ENCODE measurements around the gene TCEAL8. TPM values are rescaled to one million over a fixed set of nuclear protein-coding genes. Genes with fewer than 3 reads are reported as not detected.
"Not testable (repeated sequence)": the region's sequence is repeated elsewhere in the genome, so short reads cannot be mapped to it uniquely, and the experiment has no call there.

TCEAL8 gene
- total and polyA plus RNA-seq, 5 experiments from 2014 or later: 25.2 to 71.4 (median 66.4) TPM

DNA sequence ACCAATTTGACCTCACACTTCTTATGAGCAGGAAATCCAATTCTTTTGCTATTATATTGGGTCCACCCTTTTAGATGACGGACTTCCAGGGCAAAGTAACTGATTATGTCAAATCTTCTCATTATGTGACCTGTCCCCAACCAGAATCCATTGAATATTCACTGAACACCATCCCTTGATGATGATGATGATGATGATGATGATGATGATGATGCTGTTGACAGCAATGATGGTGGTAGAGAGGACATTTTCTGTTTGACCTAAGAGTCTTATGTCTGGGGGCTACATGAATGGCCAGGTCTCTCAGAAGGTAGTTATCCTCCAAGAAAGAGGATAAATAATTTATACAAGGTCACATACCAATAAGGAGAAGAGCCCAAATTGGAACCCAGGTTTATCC is 5.2 kb downstream of the TCEAL8 start:
- ATAC-seq: no peak
- POLR2A ChIA-PET: no interaction called here
- Mint-ChIP-seq H3K36me3 (peaks cover 0 to 5% (median 0%) of the 10 kb centered on the region in 3 donors), H3K4me1 (peaks cover 6 to 14% (median 13%) of the 10 kb centered on the region in 4 donors), H3K27ac (no peak overlapping the region), H3K9me3 (no peaks in the 10 kb centered on the region), H3K4me3 (no peak overlapping the region), H3K27me3 (no peaks in the 10 kb centered on the region)
- no peak for DNase-seq

DNA sequence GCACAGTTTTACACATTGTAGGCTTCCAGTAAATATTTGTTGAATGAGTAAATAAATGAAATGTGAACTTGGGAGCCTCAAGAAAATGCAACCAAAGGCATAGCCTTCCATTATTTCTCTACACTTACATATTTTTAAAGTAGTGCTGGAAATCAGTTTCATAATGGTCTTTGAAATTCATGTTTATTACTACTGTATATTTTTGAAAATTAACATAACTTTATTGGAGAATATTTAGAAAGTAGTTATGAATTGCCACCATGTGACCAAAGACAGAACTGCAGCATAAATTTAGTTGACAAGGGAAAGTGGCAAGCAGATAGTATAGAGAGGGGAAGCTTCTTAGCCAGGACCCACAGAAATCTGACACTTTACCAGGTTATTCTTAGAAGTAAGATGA is 6.4 kb downstream of the TCEAL8 start:
- H3K27me3 Mint-ChIP-seq: no peaks in the 10 kb centered on the region
- POLR2A ChIA-PET: no interaction called here
- no peak overlapping the region for H3K4me3 Mint-ChIP-seq

DNA sequence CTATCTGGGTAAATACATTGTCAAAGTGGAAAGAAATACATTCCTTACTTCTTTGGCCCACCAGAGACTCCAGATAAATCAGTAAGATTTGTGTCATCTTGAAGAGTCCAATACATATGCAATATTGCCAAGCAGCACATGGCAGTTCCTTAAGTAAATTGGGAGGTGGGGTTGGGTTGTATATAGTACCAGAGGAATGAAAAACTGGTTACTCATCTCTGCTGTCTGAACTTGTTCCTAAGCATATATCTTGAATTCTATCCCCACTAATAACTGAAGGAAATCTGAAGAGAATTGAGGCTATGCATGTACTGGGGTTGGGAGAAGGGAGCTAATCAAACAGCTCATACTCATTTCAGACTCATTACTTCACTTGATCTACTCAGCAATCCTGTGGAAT is 14.8 kb downstream of the TCEAL8 start:
- POLR2A ChIA-PET: no interaction called here
- DNase-seq (no peak), ATAC-seq (no peak)
- Mint-ChIP-seq H3K9me3 (no peaks in the 10 kb centered on the region), H3K36me3 (no peaks in the 10 kb centered on the region), H3K4me1 (no peaks in the 10 kb centered on the region), H3K4me3 (no peak overlapping the region), H3K27ac (no peak overlapping the region), H3K27me3 (peaks cover 0 to 10% (median 3%) of the 10 kb centered on the region in 5 donors)

More for the DNA sequence above, 6.4 kb downstream of the TCEAL8 start:
- peaks cover 2 to 7% (median 3%) of the 10 kb centered on the region in 4 donors for H3K4me1 Mint-ChIP-seq
- H3K9me3 Mint-ChIP-seq: no peaks in the 10 kb centered on the region
- ATAC-seq (peak in 1 of 2 donors; percentile 49), DNase-seq (peak in 4 of 10 donors; percentile 2 to 32 (median 24))
- no peak overlapping the region for H3K27ac Mint-ChIP-seq
- H3K36me3 Mint-ChIP-seq: peaks cover 0 to 4% (median 0%) of the 10 kb centered on the region in 3 donors

DNA sequence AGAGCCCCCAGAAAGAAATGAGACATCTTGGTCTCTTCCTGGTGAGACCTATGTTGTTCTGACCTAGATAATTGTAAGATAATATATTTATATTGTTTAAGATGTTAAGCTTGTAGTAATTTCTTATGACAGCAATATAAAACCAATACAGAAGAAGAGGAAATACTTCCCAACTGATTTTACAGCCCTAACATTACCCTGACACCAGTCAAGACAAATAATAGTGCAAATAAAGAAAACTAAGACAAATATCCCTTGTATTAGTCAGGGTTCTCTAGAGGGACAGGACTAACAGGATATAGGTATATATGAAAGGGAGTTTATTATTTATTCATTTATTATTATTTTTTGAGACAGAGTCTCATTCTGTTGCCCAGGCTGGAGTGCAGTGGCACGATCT is 18.7 kb downstream of the TCEAL8 start:
- H3K9me3 Mint-ChIP-seq: peaks cover 0 to 3% (median 0%) of the 10 kb centered on the region in 9 donors

DNA sequence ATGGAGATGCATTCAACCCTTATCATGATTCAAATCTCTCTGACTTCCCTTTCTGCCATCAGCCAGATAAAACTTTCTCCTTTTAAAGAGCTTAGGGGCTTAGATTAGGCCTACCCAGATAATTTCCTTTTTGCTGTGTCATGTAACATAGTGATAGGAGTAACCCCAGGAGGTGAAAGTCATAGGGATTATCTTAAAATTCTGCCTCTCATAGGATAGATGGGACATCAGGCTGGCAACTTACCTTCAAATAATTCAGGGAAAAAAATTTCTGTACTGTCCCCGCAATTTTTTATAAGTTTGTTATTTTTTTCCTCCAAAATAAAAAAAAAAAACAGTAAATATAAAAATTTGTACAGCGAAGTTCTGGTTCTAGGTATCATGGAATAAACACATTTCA is 19.3 kb downstream of the TCEAL8 start:
- DNase-seq, H3K27me3 Mint-ChIP-seq, H3K4me1 Mint-ChIP-seq, ATAC-seq, H3K4me3 Mint-ChIP-seq, POLR2A ChIA-PET, H3K9me3 Mint-ChIP-seq, H3K27ac Mint-ChIP-seq, H3K36me3 Mint-ChIP-seq: not testable (repeated sequence)

More for the DNA sequence above, 18.7 kb downstream of the TCEAL8 start:
- Mint-ChIP-seq H3K4me1 (no peaks in the 10 kb centered on the region), H3K36me3 (no peaks in the 10 kb centered on the region), H3K4me3 (no peak overlapping the region), H3K27ac (no peak overlapping the region), H3K27me3 (peaks cover 0 to 4% (median 0%) of the 10 kb centered on the region in 5 donors)
- ATAC-seq (no peak), DNase-seq (no peak)
- POLR2A ChIA-PET: no interaction called here

DNA sequence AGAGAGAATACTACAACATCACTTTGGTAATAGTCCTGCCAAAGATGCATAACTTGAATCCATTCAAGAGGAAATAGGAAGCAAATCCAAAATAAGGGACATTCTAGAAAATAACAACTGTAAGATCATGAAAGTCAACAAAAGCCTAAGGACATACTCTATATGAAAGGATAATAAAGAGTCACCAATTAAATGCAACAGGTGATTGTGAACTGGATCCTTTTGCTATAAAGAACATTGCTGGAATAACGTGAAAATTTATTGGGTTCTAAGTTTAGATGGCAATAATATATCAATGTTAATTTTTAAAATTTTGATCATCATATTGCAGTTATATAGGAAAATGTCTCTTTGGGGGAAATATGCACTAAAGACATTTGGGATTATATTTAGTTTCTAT is 20.1 kb downstream of the TCEAL8 start:
- DNase-seq (no peak), ATAC-seq (no peak)
- Mint-ChIP-seq H3K4me3 (no peak overlapping the region), H3K9me3 (peaks cover 0 to 3% (median 0%) of the 10 kb centered on the region in 9 donors), H3K27me3 (peaks cover 0 to 4% (median 0%) of the 10 kb centered on the region in 5 donors), H3K4me1 (no peaks in the 10 kb centered on the region), H3K27ac (no peak overlapping the region), H3K36me3 (no peaks in the 10 kb centered on the region)
- POLR2A ChIA-PET: no interaction called here

DNA sequence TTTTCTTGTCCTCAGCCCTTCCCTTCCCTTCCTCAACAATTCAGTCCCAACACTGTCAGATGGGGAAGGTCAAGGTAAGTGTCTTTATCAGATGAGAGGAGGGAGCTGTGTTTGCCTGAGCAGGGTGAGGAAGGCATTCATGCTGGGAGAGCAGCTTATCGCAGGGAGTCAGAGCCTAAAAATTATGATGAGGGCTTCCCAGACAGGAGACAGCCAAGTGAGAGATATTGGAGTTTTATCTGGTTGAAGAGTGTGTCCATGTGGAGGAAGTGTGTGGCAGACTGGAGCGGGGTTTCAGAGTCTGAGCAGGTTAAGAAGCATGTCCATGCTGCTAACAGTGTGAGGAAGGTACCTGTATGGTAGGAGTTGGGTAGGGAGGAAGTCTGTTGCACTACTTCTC is 21.7 kb downstream of the TCEAL8 start:
- Mint-ChIP-seq H3K9me3 (peaks cover 0 to 3% (median 0%) of the 10 kb centered on the region in 9 donors), H3K27me3 (peaks cover 0 to 4% (median 0%) of the 10 kb centered on the region in 5 donors), H3K4me3 (no peak overlapping the region), H3K36me3 (no peaks in the 10 kb centered on the region), H3K27ac (no peak overlapping the region), H3K4me1 (no peaks in the 10 kb centered on the region)
- POLR2A ChIA-PET: no interaction called here
- no peak for DNase-seq
- no peak for ATAC-seq

DNA sequence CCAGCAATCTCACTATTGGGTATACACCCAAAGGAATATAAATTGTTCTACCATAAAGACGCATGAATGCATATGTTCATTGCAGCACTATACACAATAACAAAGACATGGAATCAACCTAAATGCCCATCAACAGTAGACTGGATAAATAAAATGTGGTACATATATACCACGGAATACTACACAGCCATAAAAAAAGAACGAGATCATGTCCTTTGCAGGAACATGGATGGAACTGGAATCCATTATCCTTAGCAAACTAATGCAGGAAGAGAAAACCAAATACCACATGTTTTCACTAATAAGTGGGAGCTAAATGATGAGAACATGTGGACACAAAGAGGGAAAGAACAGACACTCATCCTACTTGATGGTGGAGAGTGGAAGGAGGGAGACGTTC is 29.0 kb downstream of the TCEAL8 start:
- H3K4me3 Mint-ChIP-seq, DNase-seq, ATAC-seq, H3K4me1 Mint-ChIP-seq, H3K27ac Mint-ChIP-seq, POLR2A ChIA-PET, H3K9me3 Mint-ChIP-seq, H3K36me3 Mint-ChIP-seq: not testable (repeated sequence)
- H3K27me3 Mint-ChIP-seq: peaks cover 3 to 28% (median 25%) of the 10 kb centered on the region in 5 donors

DNA sequence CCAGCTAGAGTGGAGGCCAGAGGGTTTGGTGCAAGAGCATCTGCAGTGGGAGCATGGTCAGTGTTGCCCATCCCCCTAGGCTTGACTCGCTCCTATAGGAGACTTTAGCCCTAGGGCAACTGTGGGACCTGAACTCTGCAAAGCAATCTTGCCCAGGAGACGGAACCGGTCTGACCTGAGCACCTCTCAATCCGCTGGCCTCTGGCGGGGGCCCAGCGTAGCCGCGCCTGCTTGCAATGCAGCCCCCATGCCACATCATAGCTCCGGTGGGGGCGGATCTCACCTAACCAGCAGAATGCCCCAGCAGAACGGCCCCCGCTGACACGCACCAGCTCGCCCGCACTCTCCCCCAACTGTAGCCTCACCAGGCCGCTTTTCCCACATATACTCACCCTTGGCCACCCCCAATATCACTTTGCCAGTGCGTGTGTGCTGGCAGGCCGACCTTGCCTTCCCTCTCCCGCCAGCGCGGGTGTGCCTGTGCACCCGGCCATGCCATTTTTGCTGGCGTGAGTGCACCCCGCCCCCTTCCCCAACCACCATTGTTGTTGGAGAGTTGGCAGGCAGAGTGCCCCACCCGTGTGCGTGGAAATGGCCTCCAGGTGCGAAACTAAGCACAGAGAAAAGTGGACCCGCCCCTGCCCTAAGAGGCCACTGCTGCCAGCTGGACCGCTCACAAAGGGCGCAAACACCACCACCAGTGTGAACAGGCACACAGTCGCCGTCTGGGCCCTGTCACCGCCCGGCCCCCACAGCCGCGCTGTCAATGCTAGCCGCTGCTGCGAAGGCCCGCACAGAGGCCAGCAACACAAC is 34.2 kb downstream of the TCEAL8 start:
- H3K27ac Mint-ChIP-seq: no peak overlapping the region
- ATAC-seq (no peak), DNase-seq (no peak)
- H3K4me3 Mint-ChIP-seq: no peak overlapping the region
- POLR2A ChIA-PET: no interaction called here
- H3K4me1 Mint-ChIP-seq: peaks cover 5 to 11% (median 10%) of the 10 kb centered on the region in 4 donors
- H3K9me3 Mint-ChIP-seq: no peaks in the 10 kb centered on the region
- H3K27me3 Mint-ChIP-seq: peaks cover 0 to 28% (median 25%) of the 10 kb centered on the region in 5 donors
- H3K36me3 Mint-ChIP-seq: peaks cover 0 to 16% (median 0%) of the 10 kb centered on the region in 3 donors

DNA sequence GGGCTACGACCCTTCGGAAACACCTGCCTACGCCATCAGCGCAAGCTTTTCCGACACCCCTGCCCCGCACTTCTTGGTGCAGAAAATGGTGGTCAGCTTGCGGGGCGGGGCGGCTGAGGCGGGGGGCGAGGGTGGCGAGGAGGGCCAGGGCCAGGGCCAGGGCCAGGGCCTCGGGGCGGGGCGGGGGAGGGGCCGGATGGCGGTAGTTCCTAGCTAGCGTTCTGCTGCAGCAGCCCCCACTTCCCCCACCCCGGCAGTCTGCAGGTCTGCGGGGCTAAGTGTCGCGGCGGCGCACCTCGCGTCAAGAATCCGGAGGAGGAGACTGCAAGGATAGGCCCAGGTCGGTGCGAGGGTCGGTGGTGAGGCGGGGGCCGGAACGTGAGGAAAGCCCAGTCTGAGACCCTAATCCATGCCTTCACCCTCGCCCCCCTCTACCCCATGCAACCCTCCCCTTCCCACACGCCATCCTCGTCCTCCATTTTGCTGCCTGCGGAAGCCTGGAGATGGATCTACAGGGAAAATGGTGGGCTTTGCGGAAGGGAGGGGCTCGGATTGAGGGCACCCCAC is 39.4 kb downstream of the TCEAL8 start:
- POLR2A ChIA-PET: interaction anchor here (0.9 to 1.7 kb wide), 4 partner anchors 34 to 1284 kb away, joined by 3 to 8 read pairs (median 4); partner anchors contain the start of genes BEX2, TCEAL8 and ZMAT1
- DNase-seq (peak in 9 of 10 donors; percentile 11 to 82 (median 48)), ATAC-seq (peak; percentile 53 to 54)
- Mint-ChIP-seq H3K9me3 (no peaks in the 10 kb centered on the region), H3K4me1 (peaks cover 6 to 16% (median 13%) of the 10 kb centered on the region in 4 donors), H3K27me3 (no peaks in the 10 kb centered on the region), H3K4me3 (peak overlapping the region; percentile 71 to 94 (median 82)), H3K27ac (peak overlapping the region; percentile 48 to 98 (median 86)), H3K36me3 (peaks cover 0 to 19% (median 0%) of the 10 kb centered on the region in 3 donors)

DNA sequence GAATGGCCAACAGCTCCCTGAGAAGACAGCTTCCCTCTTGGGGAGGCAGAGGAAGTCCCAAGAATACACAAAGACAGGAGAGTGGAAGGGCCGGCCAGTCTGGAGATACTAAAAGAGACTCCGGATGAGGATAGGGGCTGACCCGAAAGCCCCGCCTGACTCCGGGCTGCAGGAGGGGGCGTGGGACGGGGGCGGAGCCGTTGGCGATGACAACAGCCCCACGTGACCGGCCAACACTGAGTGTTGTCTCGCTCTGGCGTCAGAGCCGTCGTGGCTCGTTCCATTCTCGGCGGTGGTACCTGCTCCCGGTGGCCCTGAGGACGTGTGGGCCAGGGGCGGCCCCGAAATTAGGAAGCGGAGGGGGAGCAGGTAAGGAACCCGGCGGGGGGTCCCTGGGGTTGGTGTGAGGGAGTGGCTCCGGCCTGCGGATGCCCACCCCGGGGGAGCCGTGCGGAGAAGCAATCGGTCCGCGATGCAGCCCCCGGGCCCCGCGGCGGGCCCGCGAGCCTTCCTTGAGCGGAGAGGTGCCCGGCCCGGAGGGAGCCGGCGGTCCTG is 40.0 kb downstream of the TCEAL8 start, which contains the start of gene BEX4:
TSS of gene BEX4 (plus strand) at position 239 of the 555 bp plus-strand sequence. CDS start 1,046 bp downstream, outside the sequence.
- POLR2A ChIA-PET: interaction anchor here (0.9 to 1.7 kb wide), 4 partner anchors 34 to 1283 kb away, joined by 3 to 8 read pairs (median 4); partner anchors contain the start of genes BEX2, TCEAL8 and ZMAT1
- DNase-seq (peak; percentile 71 to 91 (median 82)), ATAC-seq (peak; percentile 87)
- no peaks in the 10 kb centered on the region for H3K27me3 Mint-ChIP-seq
- H3K4me3 Mint-ChIP-seq: peak within 1 kb of the TSS; percentile 80 to 94 (median 88)
- H3K36me3 Mint-ChIP-seq: peaks cover 0 to 19% (median 0%) of the 10 kb centered on the region in 3 donors
- no peaks in the 10 kb centered on the region for H3K9me3 Mint-ChIP-seq
- H3K4me1 Mint-ChIP-seq: peaks cover 6 to 16% (median 13%) of the 10 kb centered on the region in 4 donors
- peak within 1 kb of the TSS; percentile 76 to 98 (median 96) for H3K27ac Mint-ChIP-seq

DNA sequence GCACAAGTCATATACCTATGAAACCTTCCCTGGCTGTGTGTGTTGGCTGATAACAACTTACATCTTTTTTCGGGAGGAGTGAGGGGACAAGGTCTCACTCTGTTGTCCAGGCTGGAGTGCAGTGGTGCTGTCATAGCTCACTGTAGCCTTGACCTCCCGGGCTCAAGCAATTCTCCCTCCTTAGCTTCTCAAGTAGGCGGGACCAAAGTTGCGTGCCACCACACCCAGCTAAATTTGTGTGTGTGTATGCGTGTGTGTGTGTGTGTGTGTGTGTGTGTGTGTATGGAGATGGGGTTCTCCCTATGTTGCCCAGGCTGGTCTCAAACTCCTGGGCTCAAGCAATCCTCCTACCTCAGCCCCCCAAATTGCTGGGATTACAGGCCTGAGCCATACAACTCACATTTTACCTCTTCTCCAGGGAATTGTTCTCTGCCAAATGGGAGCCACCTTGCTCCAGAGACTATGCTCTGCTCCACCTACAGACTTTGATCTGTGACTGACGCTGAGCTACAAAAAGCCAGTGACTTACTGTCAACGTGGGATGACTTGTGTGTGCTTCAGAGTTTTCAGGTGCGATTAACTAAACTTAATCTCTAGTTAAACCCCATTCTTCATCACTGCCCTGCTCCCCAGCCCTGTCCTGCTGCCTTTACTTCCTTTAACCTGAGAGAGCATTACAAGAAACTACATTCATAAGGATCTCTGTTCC is 42.1 kb downstream of the TCEAL8 start:
- Mint-ChIP-seq H3K36me3 (peaks cover 0 to 19% (median 0%) of the 10 kb centered on the region in 3 donors), H3K4me1 (peaks cover 6 to 16% (median 13%) of the 10 kb centered on the region in 4 donors), H3K27me3 (peaks cover 0 to 3% (median 0%) of the 10 kb centered on the region in 5 donors), H3K4me3 (no peak overlapping the region), H3K27ac (peak overlapping the region in 1 of 10 donors; percentile 21), H3K9me3 (no peaks in the 10 kb centered on the region)
- POLR2A ChIA-PET: no interaction called here
- ATAC-seq (no peak), DNase-seq (no peak)

Measured in naive thymus-derived CD8-positive, alpha-beta T cell (primary cell).